Lower lobe of right lung (tissue), 2 donors: ENCODE measurements around the gene CLIP1. TPM values are rescaled to one million over a fixed set of nuclear protein-coding genes. Genes with fewer than 3 reads are reported as not detected.
"Not testable (repeated sequence)": the region's sequence is repeated elsewhere in the genome, so short reads cannot be mapped to it uniquely, and the experiment has no call there.

ENCODE experiments used
- ATAC-seq, 2 donors: fragments of 200-7000 bp; cut with Tn5 transposase; one replicate each; pipeline ENCODE4 v1.9.1; 2020 to 2022; ENCODE audit warnings: mild to moderate bottlenecking in 2 of 2, moderate library complexity in 2 of 2
- DNase-seq: peaks from one replicate; pipeline ENCODE4 v3.0.0-alpha.2; 2020
- H3K27ac ChIP-seq: fragments of 200-600 bp; one replicate; pipeline ENCODE4 v1.8.0; 2022
- H3K27me3 ChIP-seq: fragments of 200-600 bp; one replicate; pipeline ENCODE4 v1.8.0; 2022; ENCODE audit warnings: low read depth
- H3K36me3 ChIP-seq: fragments of 200-600 bp; one replicate; pipeline ENCODE4 v1.8.0; 2022; ENCODE audit warnings: mild to moderate bottlenecking
- H3K4me1 ChIP-seq: fragments of 200-600 bp; one replicate; pipeline ENCODE4 v1.8.0; 2022
- H3K4me3 ChIP-seq: fragments of 200-600 bp; one replicate; pipeline ENCODE4 v1.8.0; 2022; ENCODE audit warnings: mild to moderate bottlenecking
- H3K9me3 ChIP-seq: fragments of 200-600 bp; one replicate; pipeline ENCODE4 v1.8.0; 2022
- CTCF ChIP-seq: fragments of 200-600 bp; IDR thresholded peaks from one replicate; pipeline ENCODE4 v1.8.0; 2022; ENCODE audit warnings: antibody characterized with exemption, mild to moderate bottlenecking
- intact Hi-C: fragments of 100-400 bp; cut with DNase I; formaldehyde crosslinking; loops from one replicate; pipeline ENCODE4 v1.11.0; 2022
- total RNA-seq: library from RNA; stranded (reverse); fragmentation: NEBNext Ultra II Directional; extraction: Animal tissue kit (Norgen Biotek cat#: 25700); gene quantifications from one replicate; pipeline ENCODE4 v1.2.1, GENCODE V29; 2021
- donor health status: DM: no; HTN: yes; CAD: no; lungs with severe emphysema.

Gene CLIP1
- total RNA-seq, 1 donor from 2014 or later: 78.2 TPM

GRCh38 chr12:122421187-122421820 lies 1.2 kb downstream of the CLIP1 start:
- Histone ChIP-seq H3K9me3 (no peaks in the 10 kb centered on the region), H3K27me3 (no peaks in the 10 kb centered on the region), H3K27ac (peak overlapping the region; percentile 98), H3K4me1 (peaks cover 31% of the 10 kb centered on the region), H3K36me3 (peaks cover 8% of the 10 kb centered on the region), H3K4me3 (peak overlapping the region; percentile 92)
- DNase-seq: peak; percentile 68
- intact Hi-C loops: no loop called here
- no peak for TF ChIP-seq CTCF
- peak; percentile 64 to 67 for ATAC-seq

- intact Hi-C loops: no loop called here
- no peak for TF ChIP-seq CTCF
- peak overlapping the region; percentile 92 for H3K4me3 ChIP-seq
- ATAC-seq: no peak
- no peak for DNase-seq
- H3K27ac ChIP-seq: peak overlapping the region; percentile 98
- H3K4me1 ChIP-seq: peaks cover 31% of the 10 kb centered on the region
- H3K27me3 ChIP-seq: no peaks in the 10 kb centered on the region
- peaks cover 8% of the 10 kb centered on the region for H3K36me3 ChIP-seq
- H3K9me3 ChIP-seq: no peaks in the 10 kb centered on the region
Measured at GRCh38 chr12:122420471-122421162, 1.9 kb downstream of the CLIP1 start.

GRCh38 chr12:122419094-122419493 lies 3.4 kb downstream of the CLIP1 start:
- H3K27ac ChIP-seq, ATAC-seq: not testable (repeated sequence)

GRCh38 chr12:122415665-122416064 lies 6.8 kb downstream of the CLIP1 start:
- H3K36me3 ChIP-seq, DNase-seq, H3K9me3 ChIP-seq, ATAC-seq, intact Hi-C loops, H3K27me3 ChIP-seq, H3K4me3 ChIP-seq, H3K27ac ChIP-seq: not testable (repeated sequence)
- peaks cover 33% of the 10 kb centered on the region for H3K4me1 ChIP-seq

More at GRCh38 chr12:122419094-122419493, 3.4 kb downstream of the CLIP1 start:
- H3K9me3 ChIP-seq, H3K27me3 ChIP-seq, H3K36me3 ChIP-seq, H3K4me3 ChIP-seq, DNase-seq, intact Hi-C loops: not testable (repeated sequence)
- H3K4me1 ChIP-seq: peaks cover 32% of the 10 kb centered on the region

- H3K36me3 ChIP-seq: peaks cover 8% of the 10 kb centered on the region
- H3K27ac ChIP-seq: peak overlapping the region; percentile 26
- no peak overlapping the region for H3K4me3 ChIP-seq
- ATAC-seq (peak in 1 of 2 donors; percentile 62), DNase-seq (no peak)
- TF ChIP-seq CTCF: no peak
- intact Hi-C loops: no loop called here
- peaks cover 20% of the 10 kb centered on the region for H3K4me1 ChIP-seq
- H3K27me3 ChIP-seq: no peaks in the 10 kb centered on the region
- no peaks in the 10 kb centered on the region for H3K9me3 ChIP-seq
Measured at GRCh38 chr12:122413516-122414404, 8.7 kb downstream of the CLIP1 start.

GRCh38 chr12:122412851-122413433 lies 9.5 kb downstream of the CLIP1 start:
- DNase-seq (no peak), ATAC-seq (no peak)
- TF ChIP-seq CTCF: no peak
- H3K4me3 ChIP-seq: no peak overlapping the region
- peak overlapping the region; percentile 26 for H3K27ac ChIP-seq
- intact Hi-C loops: no loop called here
- no peaks in the 10 kb centered on the region for H3K9me3 ChIP-seq
- H3K36me3 ChIP-seq: peaks cover 8% of the 10 kb centered on the region
- H3K4me1 ChIP-seq: peaks cover 20% of the 10 kb centered on the region
- no peaks in the 10 kb centered on the region for H3K27me3 ChIP-seq
